Suprapubic skin (tissue), 4 donors: Measurements from ENCODE around the gene ZC3H4. TPM values are rescaled to one million over a fixed set of nuclear protein-coding genes. Genes with fewer than 3 reads are reported as not detected.
A peak's percentile ranks its signal among the peaks of the same experiment; 100 is the strongest.

Source experiments
- DNase-seq, 2 donors: peaks; one replicate each; pipeline ENCODE4 v3.0.0-alpha.2; 2019; ENCODE audit warnings: low spot score in 2 of 2
- H3K27ac ChIP-seq: fragments of 200-600 bp; sonication (generic); one replicate; pipeline ENCODE4 v1.5.1; 2019
- H3K27me3 ChIP-seq: fragments of 200-600 bp; sonication (generic); one replicate; pipeline ENCODE4 v1.5.1; 2019
- H3K36me3 ChIP-seq: fragments of 200-600 bp; sonication (generic); one replicate; pipeline ENCODE4 v1.5.1; 2019
- H3K4me1 ChIP-seq: fragments of 200-600 bp; sonication (generic); one replicate; pipeline ENCODE4 v1.5.1; 2019
- H3K4me3 ChIP-seq: fragments of 200-600 bp; sonication (generic); one replicate; pipeline ENCODE4 v1.5.1; 2019; ENCODE audit warnings: mild to moderate bottlenecking
- H3K9me3 ChIP-seq: fragments of 200-600 bp; sonication (generic); one replicate; pipeline ENCODE4 v1.5.1; 2019
- EP300 ChIP-seq: sonication (generic); formaldehyde crosslinking; IDR thresholded peaks from one replicate; pipeline ENCODE4 v1.6.1; 2017; ENCODE audit warnings: antibody characterized with exemption
- POLR2A ChIP-seq, 2 donors: fragments of 450-650 bp; IDR thresholded peaks; one replicate each; pipeline ENCODE4 v1.6.1; 2017; ENCODE audit warnings: antibody characterized with exemption in 2 of 2, mild to moderate bottlenecking in 2 of 2, moderate library complexity in 2 of 2
- POLR2AphosphoS5 ChIP-seq, 3 donors: sonication (generic); formaldehyde crosslinking; IDR thresholded peaks; one replicate each; pipeline ENCODE4 v1.6.1; 2017; ENCODE audit warnings: antibody characterized with exemption in 3 of 3
- WGBS: methylation state at CpG from one replicate; pipeline ENCODE4 v1.1.5; 2018; 5-methylcytosine and 5-hydroxymethylcytosine counted together
- total RNA-seq, 4 donors: library from RNA; depleted of rRNA; stranded (reverse); fragments of >200 nt; gene quantifications; one replicate each; pipeline ENCODE4 v1.1.0, GENCODE V29; 2016
- TF ChIP-seq, protein P1 (sequence below), 2 donors: fragments of 200-600 bp in 1 of 2; fragments of 450-650 bp in 1 of 2; sonication (generic) in 1 of 2; IDR thresholded peaks; one replicate each; pipeline ENCODE4 v1.5.1; 2016 to 2019; ENCODE audit warnings: antibody characterized with exemption in 2 of 2, mild to moderate bottlenecking in 1 of 2, moderate library complexity in 1 of 2

The ZC3H4 gene
- total RNA-seq, result 10 to 100 TPM; 24.2 to 42.8 (median 31.7) TPM

DNA sequence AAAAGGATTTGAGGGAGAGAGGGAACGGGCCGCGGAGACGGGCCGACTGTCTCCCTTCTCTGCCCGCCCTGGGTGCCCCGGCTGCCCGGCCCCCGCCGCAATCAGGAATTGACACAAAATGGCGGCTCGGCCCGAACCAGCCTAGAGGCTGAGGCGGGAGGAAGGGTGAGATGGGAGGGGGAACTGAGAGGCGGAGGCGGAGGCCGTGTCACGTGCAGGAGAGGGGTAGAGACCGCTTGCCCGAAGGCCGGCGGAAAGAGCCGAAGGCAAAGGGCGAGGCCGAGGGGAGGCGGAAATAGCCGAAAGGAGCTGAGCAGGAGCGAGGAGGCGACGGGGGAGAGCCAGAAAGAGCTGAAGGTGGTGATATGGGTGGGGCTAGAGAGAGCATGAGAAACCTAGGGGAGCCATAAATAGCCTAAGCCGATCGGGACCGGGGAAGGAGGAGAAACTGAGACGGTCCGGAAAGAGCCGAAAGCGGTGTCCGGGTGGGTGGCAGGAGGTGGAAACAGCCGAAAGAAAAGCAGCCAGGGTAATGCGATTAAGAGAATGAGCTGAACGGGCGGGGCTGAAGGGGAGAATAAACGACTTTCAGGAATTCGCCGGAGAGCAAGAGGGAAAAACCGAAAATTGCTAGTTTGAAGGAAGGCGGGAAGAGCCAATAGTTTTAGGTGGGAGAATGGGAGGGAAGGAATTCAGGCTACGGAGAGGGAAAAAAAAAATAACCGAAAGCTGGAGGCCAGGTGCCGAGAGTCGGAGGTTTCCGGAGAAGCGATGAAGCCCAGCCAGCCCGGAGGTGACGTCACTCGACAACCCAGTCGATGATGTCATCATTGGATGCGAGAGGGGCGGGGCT lies at the start of gene ZC3H4:
TSS of gene ZC3H4 (minus strand) at position 780 of the 853 bp plus-strand sequence. CDS start 1,192 bp downstream, outside the sequence.
- under 1% methylated on average over 59 of the region's 59 CpGs for WGBS
- Histone ChIP-seq H3K4me3 (peak within 1 kb of the TSS; percentile 97), H3K27ac (peak within 1 kb of the TSS; percentile 99), H3K27me3 (no peaks in the 10 kb centered on the region), H3K4me1 (peaks cover 29% of the 10 kb centered on the region), H3K9me3 (no peaks in the 10 kb centered on the region), H3K36me3 (no peaks in the 10 kb centered on the region)
- TF ChIP-seq POLR2A (IDR thresholded peaks at IDR 0.05) (peak; percentile 61 to 79), POLR2AphosphoS5 (IDR thresholded peaks at IDR 0.05) (peak; percentile 64 to 98 (median 88))
- TF ChIP-seq, protein P1, sequence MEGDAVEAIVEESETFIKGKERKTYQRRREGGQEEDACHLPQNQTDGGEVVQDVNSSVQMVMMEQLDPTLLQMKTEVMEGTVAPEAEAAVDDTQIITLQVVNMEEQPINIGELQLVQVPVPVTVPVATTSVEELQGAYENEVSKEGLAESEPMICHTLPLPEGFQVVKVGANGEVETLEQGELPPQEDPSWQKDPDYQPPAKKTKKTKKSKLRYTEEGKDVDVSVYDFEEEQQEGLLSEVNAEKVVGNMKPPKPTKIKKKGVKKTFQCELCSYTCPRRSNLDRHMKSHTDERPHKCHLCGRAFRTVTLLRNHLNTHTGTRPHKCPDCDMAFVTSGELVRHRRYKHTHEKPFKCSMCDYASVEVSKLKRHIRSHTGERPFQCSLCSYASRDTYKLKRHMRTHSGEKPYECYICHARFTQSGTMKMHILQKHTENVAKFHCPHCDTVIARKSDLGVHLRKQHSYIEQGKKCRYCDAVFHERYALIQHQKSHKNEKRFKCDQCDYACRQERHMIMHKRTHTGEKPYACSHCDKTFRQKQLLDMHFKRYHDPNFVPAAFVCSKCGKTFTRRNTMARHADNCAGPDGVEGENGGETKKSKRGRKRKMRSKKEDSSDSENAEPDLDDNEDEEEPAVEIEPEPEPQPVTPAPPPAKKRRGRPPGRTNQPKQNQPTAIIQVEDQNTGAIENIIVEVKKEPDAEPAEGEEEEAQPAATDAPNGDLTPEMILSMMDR (IDR thresholded peaks at IDR 0.05), result no peak
- DNase-seq, result peak; percentile 99

DNA sequence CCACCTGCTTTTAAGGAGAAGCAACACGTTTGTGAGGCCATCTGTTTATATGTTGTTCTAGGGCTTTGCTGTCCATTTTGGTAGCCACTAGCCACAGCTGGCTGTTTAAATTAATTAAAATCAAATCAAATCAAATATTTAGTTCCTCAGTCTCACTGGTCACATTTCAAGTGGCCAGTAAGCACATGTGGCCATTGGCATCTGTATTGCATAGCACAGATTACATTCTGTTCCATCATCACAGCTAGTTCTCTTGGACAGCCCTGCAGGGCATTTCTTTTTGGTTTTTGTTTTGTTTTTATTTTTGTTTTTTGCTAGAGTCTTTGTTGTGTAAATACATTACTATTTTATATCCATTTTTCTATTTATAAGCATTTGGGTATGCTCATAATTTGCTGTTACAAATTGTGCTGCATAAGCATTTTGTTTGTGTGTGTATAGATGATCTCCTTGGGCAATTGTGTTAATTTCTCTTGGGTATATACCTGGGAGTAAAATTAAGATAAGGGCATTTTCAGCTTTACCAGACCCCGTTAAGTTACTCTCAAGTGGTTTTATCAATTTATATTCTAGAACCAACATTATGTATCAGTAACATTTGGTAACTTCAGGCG lies 48.4 kb upstream of the ZC3H4 start:
- no peaks in the 10 kb centered on the region for H3K27me3 ChIP-seq
- peaks cover 37% of the 10 kb centered on the region for H3K4me1 ChIP-seq
- H3K4me3 ChIP-seq, result no peak overlapping the region
- DNase-seq, result no peak
- peaks cover 16% of the 10 kb centered on the region for H3K36me3 ChIP-seq
- H3K9me3 ChIP-seq, result no peaks in the 10 kb centered on the region
- TF ChIP-seq, protein P1 (IDR thresholded peaks at IDR 0.05), result no peak
- no peak for TF ChIP-seq POLR2AphosphoS5 (IDR thresholded peaks at IDR 0.05)
- TF ChIP-seq POLR2A (IDR thresholded peaks at IDR 0.05), result no peak
- 82% methylated on average over 3 of the region's 3 CpGs for WGBS
- H3K27ac ChIP-seq, result no peak overlapping the region

DNA sequence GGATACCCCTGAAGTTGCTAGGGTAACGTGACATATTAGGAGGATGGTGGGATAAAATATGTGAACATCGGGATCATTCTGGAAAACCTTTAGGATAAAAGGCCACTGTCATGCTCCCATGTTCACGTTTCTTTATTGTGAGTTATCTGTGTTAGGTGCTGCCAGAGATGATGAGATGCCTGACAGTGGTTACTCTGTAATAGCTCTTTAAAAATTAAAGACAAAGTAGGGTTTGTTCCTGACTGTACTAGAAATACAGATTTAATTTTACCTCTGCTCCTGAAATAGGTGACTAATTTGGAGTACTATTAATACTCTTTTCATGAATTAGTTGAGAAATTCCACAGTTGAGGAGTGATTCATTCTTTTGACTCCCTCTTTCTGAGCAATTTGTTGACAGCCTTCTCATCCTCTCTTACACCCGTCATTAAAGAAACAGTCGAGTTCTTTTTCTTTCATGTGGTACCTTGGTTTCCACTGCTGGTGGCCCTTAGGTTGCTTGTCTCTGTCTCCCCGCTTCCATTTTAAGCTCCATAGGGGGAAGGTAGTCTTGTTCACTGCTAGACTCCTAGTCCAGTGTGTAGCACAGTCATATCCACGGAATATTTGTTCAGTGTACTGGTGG lies 45.4 kb upstream of the ZC3H4 start:
- DNase-seq, result no peak
- TF ChIP-seq, protein P1 (IDR thresholded peaks at IDR 0.05), result no peak
- TF ChIP-seq POLR2A (IDR thresholded peaks at IDR 0.05) (no peak), POLR2AphosphoS5 (IDR thresholded peaks at IDR 0.05) (no peak), EP300 (no peak)
- Histone ChIP-seq H3K27me3 (no peaks in the 10 kb centered on the region), H3K27ac (peak overlapping the region; percentile 81), H3K36me3 (peaks cover 21% of the 10 kb centered on the region), H3K4me1 (peaks cover 57% of the 10 kb centered on the region), H3K9me3 (no peaks in the 10 kb centered on the region), H3K4me3 (no peak overlapping the region)
- WGBS, result 65% methylated on average over 7 of the region's 7 CpGs

DNA sequence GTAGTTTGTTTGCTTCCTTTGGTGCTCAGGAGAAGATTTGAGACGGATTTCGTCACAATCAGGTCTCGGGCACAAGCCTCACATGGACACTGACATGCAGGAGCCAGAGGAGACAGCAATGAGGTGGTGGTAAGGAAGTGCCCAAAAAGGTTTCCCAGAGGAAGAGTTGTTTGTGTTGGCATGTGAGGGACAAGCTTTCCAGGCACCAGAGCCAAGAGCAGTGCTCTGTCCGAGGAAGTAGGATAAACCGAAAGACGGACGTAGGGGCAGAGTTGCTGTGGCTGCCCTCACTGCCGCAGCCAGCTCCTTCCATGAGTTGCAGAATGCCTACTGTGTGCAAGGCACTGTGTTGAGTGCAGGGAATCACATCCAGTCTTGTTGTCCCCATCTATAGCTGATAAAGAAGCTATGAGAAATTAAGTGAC lies 44.8 kb upstream of the ZC3H4 start:
- no peak for DNase-seq
- H3K4me3 ChIP-seq, result peak overlapping the region; percentile 4
- H3K9me3 ChIP-seq, result no peaks in the 10 kb centered on the region
- H3K4me1 ChIP-seq, result peaks cover 63% of the 10 kb centered on the region
- WGBS, result 52% methylated on average over 8 of the region's 8 CpGs
- TF ChIP-seq EP300 (no peak), POLR2A (IDR thresholded peaks at IDR 0.05) (no peak)
- TF ChIP-seq, protein P1 (IDR thresholded peaks at IDR 0.05), result no peak
- no peaks in the 10 kb centered on the region for H3K27me3 ChIP-seq
- H3K27ac ChIP-seq, result peak overlapping the region; percentile 81
- peaks cover 22% of the 10 kb centered on the region for H3K36me3 ChIP-seq
